ENCODE data around the gene PCBP4.

The PCBP4 gene

GRCh38 chr3:51968883-51969678 is 1.8 kb upstream of the PCBP4 start:
- Histone ChIP-seq H3K27ac (ENCODE audit: low read length) (no peak overlapping the region), H3K27me3 (ENCODE audit: low read depth, low read length) (no peaks in the 10 kb centered on the region), H3K9me3 (ENCODE audit: control insufficient read depth in 1 of 2, low read length in 2 of 2) (no peaks in the 10 kb centered on the region), H3K4me1 (ENCODE audit: control insufficient read depth in 1 of 2, insufficient read depth in 2 of 2, low read length in 2 of 2) (peaks cover 2 to 45% of the 10 kb centered on the region in 2 donors), H3K4me3 (ENCODE audit: low read depth in 1 of 2, low read length in 2 of 2) (no peak overlapping the region), H3K36me3 (ENCODE audit: control insufficient read depth in 1 of 2, insufficient read depth in 2 of 2, low read length in 2 of 2) (no peaks in the 10 kb centered on the region)

GRCh38 chr3:51968170-51968775 is 1.0 kb upstream of the PCBP4 start:
- Histone ChIP-seq H3K27ac (ENCODE audit: low read length) (peak overlapping the region; percentile 45), H3K36me3 (ENCODE audit: control insufficient read depth in 1 of 2, insufficient read depth in 2 of 2, low read length in 2 of 2) (no peaks in the 10 kb centered on the region), H3K4me3 (ENCODE audit: low read depth in 1 of 2, low read length in 2 of 2) (peak overlapping the region; percentile 64 to 71), H3K27me3 (ENCODE audit: low read depth, low read length) (no peaks in the 10 kb centered on the region), H3K4me1 (ENCODE audit: control insufficient read depth in 1 of 2, insufficient read depth in 2 of 2, low read length in 2 of 2) (peaks cover 0 to 52% of the 10 kb centered on the region in 2 donors), H3K9me3 (ENCODE audit: control insufficient read depth in 1 of 2, low read length in 2 of 2) (no peaks in the 10 kb centered on the region)

- Histone ChIP-seq H3K27ac (ENCODE audit: low read length) (peak overlapping the region; percentile 63), H3K9me3 (ENCODE audit: control insufficient read depth in 1 of 2, low read length in 2 of 2) (no peaks in the 10 kb centered on the region), H3K4me1 (ENCODE audit: control insufficient read depth in 1 of 2, insufficient read depth in 2 of 2, low read length in 2 of 2) (peaks cover 0 to 53% of the 10 kb centered on the region in 2 donors), H3K36me3 (ENCODE audit: control insufficient read depth in 1 of 2, insufficient read depth in 2 of 2, low read length in 2 of 2) (peaks cover 0 to under 1% of the 10 kb centered on the region in 2 donors), H3K4me3 (ENCODE audit: low read depth in 1 of 2, low read length in 2 of 2) (peak overlapping the region; percentile 70 to 72), H3K27me3 (ENCODE audit: low read depth, low read length) (no peaks in the 10 kb centered on the region)
Measured at GRCh38 chr3:51966922-51967383, 301 bp downstream of the PCBP4 start.

- H3K4me3 ChIP-seq (ENCODE audit: low read depth in 1 of 2, low read length in 2 of 2), result peak overlapping the region; percentile 70 to 72
- H3K27ac ChIP-seq (ENCODE audit: low read length), result peak overlapping the region; percentile 63
- peaks cover 0 to 57% of the 10 kb centered on the region in 2 donors for H3K4me1 ChIP-seq (ENCODE audit: control insufficient read depth in 1 of 2, insufficient read depth in 2 of 2, low read length in 2 of 2)
Measured at GRCh38 chr3:51966486-51966885, 768 bp downstream of the PCBP4 start.

GRCh38 chr3:51966016-51966415 is 1.2 kb downstream of the PCBP4 start:
- Histone ChIP-seq H3K4me3 (ENCODE audit: low read depth in 1 of 2, low read length in 2 of 2) (peak overlapping the region in 1 of 2 donors; percentile 70), H3K9me3 (ENCODE audit: control insufficient read depth in 1 of 2, low read length in 2 of 2) (no peaks in the 10 kb centered on the region), H3K4me1 (ENCODE audit: control insufficient read depth in 1 of 2, insufficient read depth in 2 of 2, low read length in 2 of 2) (peaks cover 0 to 57% of the 10 kb centered on the region in 2 donors), H3K27me3 (ENCODE audit: low read depth, low read length) (no peaks in the 10 kb centered on the region), H3K27ac (ENCODE audit: low read length) (no peak overlapping the region), H3K36me3 (ENCODE audit: control insufficient read depth in 1 of 2, insufficient read depth in 2 of 2, low read length in 2 of 2) (peaks cover 4 to 6% of the 10 kb centered on the region in 2 donors)

More at GRCh38 chr3:51966486-51966885, 768 bp downstream of the PCBP4 start:
- H3K9me3 ChIP-seq (ENCODE audit: control insufficient read depth in 1 of 2, low read length in 2 of 2), result no peaks in the 10 kb centered on the region
- H3K36me3 ChIP-seq (ENCODE audit: control insufficient read depth in 1 of 2, insufficient read depth in 2 of 2, low read length in 2 of 2), result peaks cover 2 to 4% of the 10 kb centered on the region in 2 donors
- no peaks in the 10 kb centered on the region for H3K27me3 ChIP-seq (ENCODE audit: low read depth, low read length)

GRCh38 chr3:51964521-51964920 is 2.7 kb downstream of the PCBP4 start:
- Histone ChIP-seq H3K27ac (ENCODE audit: low read length) (no peak overlapping the region), H3K4me1 (ENCODE audit: control insufficient read depth in 1 of 2, insufficient read depth in 2 of 2, low read length in 2 of 2) (peaks cover 0 to 57% of the 10 kb centered on the region in 2 donors)

GRCh38 chr3:51963951-51964451 is 3.3 kb downstream of the PCBP4 start:
- H3K27me3 ChIP-seq (ENCODE audit: low read depth, low read length), result no peaks in the 10 kb centered on the region
- peaks cover 4 to 20% of the 10 kb centered on the region in 2 donors for H3K36me3 ChIP-seq (ENCODE audit: control insufficient read depth in 1 of 2, insufficient read depth in 2 of 2, low read length in 2 of 2)
- H3K4me3 ChIP-seq (ENCODE audit: low read depth in 1 of 2, low read length in 2 of 2), result no peak overlapping the region
- H3K4me1 ChIP-seq (ENCODE audit: control insufficient read depth in 1 of 2, insufficient read depth in 2 of 2, low read length in 2 of 2), result peaks cover 0 to 56% of the 10 kb centered on the region in 2 donors
- H3K9me3 ChIP-seq (ENCODE audit: control insufficient read depth in 1 of 2, low read length in 2 of 2), result no peaks in the 10 kb centered on the region
- H3K27ac ChIP-seq (ENCODE audit: low read length), result no peak overlapping the region

More at GRCh38 chr3:51964521-51964920, 2.7 kb downstream of the PCBP4 start:
- H3K27me3 ChIP-seq (ENCODE audit: low read depth, low read length), result no peaks in the 10 kb centered on the region
- no peak overlapping the region for H3K4me3 ChIP-seq (ENCODE audit: low read depth in 1 of 2, low read length in 2 of 2)
- H3K9me3 ChIP-seq (ENCODE audit: control insufficient read depth in 1 of 2, low read length in 2 of 2), result no peaks in the 10 kb centered on the region
- peaks cover 4 to 15% of the 10 kb centered on the region in 2 donors for H3K36me3 ChIP-seq (ENCODE audit: control insufficient read depth in 1 of 2, insufficient read depth in 2 of 2, low read length in 2 of 2)

GRCh38 chr3:51962854-51963530 is 4.3 kb downstream of the PCBP4 start:
- no peak overlapping the region for H3K4me3 ChIP-seq (ENCODE audit: low read depth in 1 of 2, low read length in 2 of 2)
- peaks cover 4 to 26% of the 10 kb centered on the region in 2 donors for H3K36me3 ChIP-seq (ENCODE audit: control insufficient read depth in 1 of 2, insufficient read depth in 2 of 2, low read length in 2 of 2)
- H3K27ac ChIP-seq (ENCODE audit: low read length), result no peak overlapping the region
- no peaks in the 10 kb centered on the region for H3K9me3 ChIP-seq (ENCODE audit: control insufficient read depth in 1 of 2, low read length in 2 of 2)
- H3K27me3 ChIP-seq (ENCODE audit: low read depth, low read length), result no peaks in the 10 kb centered on the region
- H3K4me1 ChIP-seq (ENCODE audit: control insufficient read depth in 1 of 2, insufficient read depth in 2 of 2, low read length in 2 of 2), result peaks cover 0 to 46% of the 10 kb centered on the region in 2 donors

- no peaks in the 10 kb centered on the region for H3K9me3 ChIP-seq (ENCODE audit: control insufficient read depth in 1 of 2, low read length in 2 of 2)
- H3K4me3 ChIP-seq (ENCODE audit: low read depth in 1 of 2, low read length in 2 of 2), result no peak overlapping the region
- no peaks in the 10 kb centered on the region for H3K27me3 ChIP-seq (ENCODE audit: low read depth, low read length)
- H3K4me1 ChIP-seq (ENCODE audit: control insufficient read depth in 1 of 2, insufficient read depth in 2 of 2, low read length in 2 of 2), result peaks cover 0 to 42% of the 10 kb centered on the region in 2 donors
- H3K27ac ChIP-seq (ENCODE audit: low read length), result no peak overlapping the region
- H3K36me3 ChIP-seq (ENCODE audit: control insufficient read depth in 1 of 2, insufficient read depth in 2 of 2, low read length in 2 of 2), result peaks cover 4 to 26% of the 10 kb centered on the region in 2 donors
Measured at GRCh38 chr3:51961602-51962569, 5.4 kb downstream of the PCBP4 start.

- H3K9me3 ChIP-seq (ENCODE audit: control insufficient read depth in 1 of 2, low read length in 2 of 2), result no peaks in the 10 kb centered on the region
- H3K36me3 ChIP-seq (ENCODE audit: control insufficient read depth in 1 of 2, insufficient read depth in 2 of 2, low read length in 2 of 2), result peaks cover 4 to 26% of the 10 kb centered on the region in 2 donors
- no peak overlapping the region for H3K4me3 ChIP-seq (ENCODE audit: low read depth in 1 of 2, low read length in 2 of 2)
- peaks cover 0 to 43% of the 10 kb centered on the region in 2 donors for H3K4me1 ChIP-seq (ENCODE audit: control insufficient read depth in 1 of 2, insufficient read depth in 2 of 2, low read length in 2 of 2)
- H3K27me3 ChIP-seq (ENCODE audit: low read depth, low read length), result no peaks in the 10 kb centered on the region
- no peak overlapping the region for H3K27ac ChIP-seq (ENCODE audit: low read length)
Measured at GRCh38 chr3:51961011-51961410, 6.2 kb downstream of the PCBP4 start.

Data from muscle layer of duodenum (tissue), 2 donors.